GM23338 (cell line): Measurements from ENCODE around the gene FAM168A. TPM values are rescaled to one million over a fixed set of nuclear protein-coding genes. Genes with fewer than 3 reads are reported as not detected.

Experiments used
- ATAC-seq: fragments of 200-7000 bp; cut with Tn5 transposase; 3 replicates; pipeline ENCODE4 v1.9.1; 2020
- DNase-seq: peaks from one replicate; pipeline ENCODE4 v3.0.0-alpha.2; 2015; ENCODE audit warnings: low spot score
- H2AFZ ChIP-seq: fragments of 200-600 bp; sonication (generic); 2 replicates; pipeline ENCODE4 v1.8.0; 2016; ENCODE audit warnings: antibody characterized with exemption, mild to moderate bottlenecking, moderate library complexity
- H3F3A ChIP-seq: fragments of 200-600 bp; sonication (generic); replicated peaks from 2 replicates; pipeline ENCODE4 v1.8.0; 2017; ENCODE audit warnings: antibody characterized with exemption, mixed run types, low read depth
- H3K27ac ChIP-seq: fragments of 200-600 bp; sonication (generic); 2 replicates; pipeline ENCODE4 v1.6.1; 2016; ENCODE audit warnings: low read depth
- H3K27me3 ChIP-seq: fragments of 200-600 bp; sonication (generic); 2 replicates; pipeline ENCODE4 v1.8.0; 2016; ENCODE audit warnings: mild to moderate bottlenecking, mixed run types, moderate library complexity; ENCODE audit not compliant: insufficient read depth
- H3K36me3 ChIP-seq: fragments of 200-600 bp; sonication (generic); 2 replicates; pipeline ENCODE4 v1.8.0; 2016; ENCODE audit warnings: mild to moderate bottlenecking; ENCODE audit not compliant: insufficient read depth
- H3K4me1 ChIP-seq: fragments of 200-600 bp; sonication (generic); 2 replicates; pipeline ENCODE4 v1.8.0; 2016; ENCODE audit warnings: mild to moderate bottlenecking, moderate library complexity; ENCODE audit not compliant: insufficient read depth
- H3K4me2 ChIP-seq: fragments of 200-600 bp; sonication (generic); 2 replicates; pipeline ENCODE4 v1.7.1; 2017; ENCODE audit warnings: mixed run types
- H3K4me3 ChIP-seq: fragments of 200-600 bp; sonication (generic); 2 replicates; pipeline ENCODE4 v1.6.1; 2016; ENCODE audit warnings: mixed run types
- H3K79me2 ChIP-seq: fragments of 200-600 bp; sonication (generic); replicated peaks from 2 replicates; pipeline ENCODE4 v1.8.0; 2017; ENCODE audit warnings: mild to moderate bottlenecking; ENCODE audit not compliant: insufficient read depth
- H3K9me2 ChIP-seq: fragments of 200-600 bp; sonication (generic); 2 replicates; pipeline ENCODE4 v1.8.0; 2017; ENCODE audit not compliant: insufficient read depth
- H4K20me1 ChIP-seq: fragments of 200-600 bp; sonication (generic); replicated peaks from 2 replicates; pipeline ENCODE4 v1.8.0; 2017; ENCODE audit warnings: mild to moderate bottlenecking; ENCODE audit not compliant: insufficient read depth
- H3K27ac Mint-ChIP-seq: 2 replicates; pipeline ENCODE4 v1.8.0; 2020; ENCODE audit warnings: inconsistent platforms, mild to moderate bottlenecking, moderate library complexity, mixed read lengths
- H3K27me3 Mint-ChIP-seq: 3 replicates; pipeline ENCODE4 v1.8.0; 2022; ENCODE audit warnings: low read depth, mild to moderate bottlenecking, moderate library complexity, mixed read lengths, inconsistent platforms; ENCODE audit not compliant: insufficient read depth, poor library complexity
- H3K36me3 Mint-ChIP-seq: 3 replicates; pipeline ENCODE4 v1.8.0; 2021; ENCODE audit warnings: low read depth, mild to moderate bottlenecking, inconsistent platforms, moderate library complexity, mixed read lengths
- H3K4me1 Mint-ChIP-seq: 3 replicates; pipeline ENCODE4 v1.8.0; 2020; ENCODE audit warnings: mild to moderate bottlenecking, inconsistent platforms, mixed read lengths
- H3K4me3 Mint-ChIP-seq: 3 replicates; pipeline ENCODE4 v1.8.0; 2021; ENCODE audit warnings: moderate library complexity, mild to moderate bottlenecking, inconsistent platforms, mixed read lengths
- H3K9me3 Mint-ChIP-seq: 3 replicates; pipeline ENCODE4 v1.8.0; 2020; ENCODE audit warnings: moderate library complexity, mild to moderate bottlenecking, inconsistent platforms, mixed read lengths
- CTCF ChIP-seq, 2 experiments: fragments of 200-600 bp in 1 of 2; sonication (generic) in 1 of 2; conservative IDR thresholded peaks; 2 replicates each; pipeline versions ENCODE4 v1.5.1 to v1.6.1; 2016 to 2017; ENCODE audit warnings: antibody characterized with exemption in 2 of 2, low read depth in 2 of 2, mild to moderate bottlenecking in 2 of 2, moderate library complexity in 1 of 2
- ZNF462 ChIP-seq: fragments of 250-450 bp; sonication (Bioruptor Pico); IDR thresholded peaks from 2 replicates; pipeline ENCODE4 v1.5.0; 2020; ENCODE audit warnings: mild to moderate bottlenecking, moderate library complexity
- polyA plus RNA-seq: library from polyadenylated mRNA; unstranded; fragments of >200 nt; fragmentation: Nextera tagmentation; extraction: Ambion mirVana; gene quantifications from 2 replicates; pipeline ENCODE4 v1.2.1, GENCODE V29; 2016
- total RNA-seq: library from RNA; depleted of rRNA; stranded (reverse); fragments of >200 nt; shearing (Covaris generic); gene quantifications from 2 replicates; pipeline ENCODE4 v1.2.3, GENCODE V29; 2014

Gene FAM168A
- total and polyA plus RNA-seq, 2 experiments from 2014 or later, result 8.0 to 20.3 TPM

GRCh38 chr11:73554671-73555320 lies 43.1 kb downstream of the FAM168A start:
- Mint-ChIP-seq H3K27me3 (peaks cover 2% of the 10 kb centered on the region), H3K9me3 (no peaks in the 10 kb centered on the region), H3K4me1 (peaks cover 24% of the 10 kb centered on the region), H3K4me3 (no peak overlapping the region), H3K36me3 (no peaks in the 10 kb centered on the region), H3K27ac (no peak overlapping the region)
- Histone ChIP-seq H3K4me2 (no peak overlapping the region), H3K4me1 (peaks cover 17% of the 10 kb centered on the region), H3K27ac (0 out of 2 replicates have a peak overlapping the region, but pooled peaks have one; percentile 1), H3K27me3 (no peaks in the 10 kb centered on the region), H3K4me3 (no peak overlapping the region), H3K9me2 (no peaks in the 10 kb centered on the region), H3F3A (no peaks in the 10 kb centered on the region), H3K36me3 (no peaks in the 10 kb centered on the region), H2AFZ (no peak overlapping the region), H4K20me1 (0 out of 2 replicates have a peak, but pooled peaks cover 4% of the 10 kb centered on the region), H3K79me2 (peaks cover 27% of the 10 kb centered on the region)
- peak; percentile 47 for DNase-seq
- TF ChIP-seq CTCF (conservative IDR thresholded peaks at IDR 0.05; ENCODE audit: low read depth in 2 of 2) (no peak), ZNF462 (peak; percentile 40; the same call in 1 of the 2 replicates)
- ATAC-seq, result no peak

- ATAC-seq (no peak), DNase-seq (no peak)
- Histone ChIP-seq H3K4me1 (peaks cover 17% of the 10 kb centered on the region), H3K4me2 (no peak overlapping the region), H3K27ac (no peak overlapping the region), H3K4me3 (no peak overlapping the region), H3F3A (no peaks in the 10 kb centered on the region), H4K20me1 (no peaks in the 10 kb centered on the region), H3K9me2 (no peaks in the 10 kb centered on the region), H3K79me2 (peaks cover 25% of the 10 kb centered on the region), H3K36me3 (no peaks in the 10 kb centered on the region), H3K27me3 (no peaks in the 10 kb centered on the region), H2AFZ (no peak overlapping the region)
- H3K9me3 Mint-ChIP-seq, result no peaks in the 10 kb centered on the region
- no peak overlapping the region for H3K4me3 Mint-ChIP-seq
- H3K4me1 Mint-ChIP-seq, result peaks cover 24% of the 10 kb centered on the region
- no peaks in the 10 kb centered on the region for H3K36me3 Mint-ChIP-seq
- no peak overlapping the region for H3K27ac Mint-ChIP-seq
- no peaks in the 10 kb centered on the region for H3K27me3 Mint-ChIP-seq
- no peak for TF ChIP-seq CTCF (conservative IDR thresholded peaks at IDR 0.05; ENCODE audit: low read depth in 2 of 2)
Observed at GRCh38 chr11:73553266-73553665, 44.6 kb downstream of the FAM168A start.
